ENCODE measurements around the gene PUM2.

The PUM2 gene

DNA sequence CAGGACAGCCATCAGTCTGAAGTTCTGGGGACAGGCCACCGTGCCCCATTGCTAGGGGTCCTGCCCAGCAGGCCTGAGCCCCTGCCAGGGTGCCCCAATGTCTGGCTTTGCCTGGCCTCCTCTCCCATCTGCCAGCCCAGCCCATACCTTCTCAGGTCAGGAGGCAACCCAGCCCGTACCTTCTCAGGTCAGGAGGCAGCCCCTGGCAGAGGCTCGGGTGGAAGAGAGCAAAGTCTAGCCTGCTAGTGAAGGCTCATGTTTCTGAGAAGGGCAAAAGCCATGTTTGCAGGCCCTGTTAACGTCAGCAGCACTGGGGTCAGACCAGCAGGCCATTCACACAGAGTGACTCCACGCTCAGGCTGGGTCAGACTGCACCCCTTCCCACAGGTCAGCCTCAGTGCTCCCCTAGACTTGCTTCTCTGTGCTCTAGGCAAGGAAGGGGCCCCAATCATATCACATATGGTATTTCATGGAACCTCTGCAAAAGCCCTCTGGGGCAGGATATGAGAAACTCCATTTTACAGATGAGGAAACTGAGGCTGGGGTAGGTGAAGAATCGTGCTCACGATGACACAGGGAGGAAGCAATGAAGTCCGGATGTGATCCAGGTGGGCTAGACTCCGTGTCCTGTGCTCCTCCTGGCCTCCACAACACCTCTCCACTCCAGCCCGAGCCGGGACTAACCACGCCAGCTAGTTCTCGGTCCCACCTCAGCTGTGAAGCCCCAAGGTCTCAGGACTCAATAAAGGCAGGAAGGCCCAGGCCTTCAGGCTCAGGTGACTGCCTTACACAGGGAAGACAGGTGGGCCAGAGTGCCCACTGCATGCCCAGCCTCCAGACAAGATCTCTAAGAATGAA lies 135.2 kb downstream of the PUM2 start:
- DNase-seq, result no peak

DNA sequence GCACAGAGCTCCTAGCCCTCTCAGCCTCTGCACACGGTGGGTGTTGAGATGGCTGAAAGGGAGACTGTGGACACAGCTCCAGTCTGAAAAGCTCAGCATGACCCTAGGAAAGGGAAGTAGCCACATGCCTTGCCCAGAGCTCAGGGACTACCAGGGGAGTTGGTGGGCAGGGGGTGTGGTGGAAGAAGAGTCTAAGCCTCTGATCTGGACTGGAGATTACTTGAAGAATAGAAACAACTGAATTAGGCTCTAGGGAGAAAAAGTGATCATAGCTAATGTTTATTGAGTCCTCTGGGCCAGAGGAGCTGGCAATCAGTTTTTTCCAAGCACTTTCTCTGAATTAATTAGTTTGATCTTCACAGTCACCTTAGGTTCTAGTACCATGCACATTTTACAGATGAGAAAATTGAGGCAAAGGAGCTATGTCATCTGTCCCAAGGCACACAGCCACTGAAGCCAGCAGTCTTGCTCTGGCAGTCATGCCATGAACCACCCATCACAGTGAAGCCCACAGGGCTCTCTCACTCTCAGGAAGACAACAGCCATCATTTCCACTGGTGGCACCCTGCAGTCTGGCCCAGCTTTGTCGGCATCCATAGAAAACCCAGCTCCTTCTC lies 136.0 kb downstream of the PUM2 start:
- DNase-seq, result no peak

DNA sequence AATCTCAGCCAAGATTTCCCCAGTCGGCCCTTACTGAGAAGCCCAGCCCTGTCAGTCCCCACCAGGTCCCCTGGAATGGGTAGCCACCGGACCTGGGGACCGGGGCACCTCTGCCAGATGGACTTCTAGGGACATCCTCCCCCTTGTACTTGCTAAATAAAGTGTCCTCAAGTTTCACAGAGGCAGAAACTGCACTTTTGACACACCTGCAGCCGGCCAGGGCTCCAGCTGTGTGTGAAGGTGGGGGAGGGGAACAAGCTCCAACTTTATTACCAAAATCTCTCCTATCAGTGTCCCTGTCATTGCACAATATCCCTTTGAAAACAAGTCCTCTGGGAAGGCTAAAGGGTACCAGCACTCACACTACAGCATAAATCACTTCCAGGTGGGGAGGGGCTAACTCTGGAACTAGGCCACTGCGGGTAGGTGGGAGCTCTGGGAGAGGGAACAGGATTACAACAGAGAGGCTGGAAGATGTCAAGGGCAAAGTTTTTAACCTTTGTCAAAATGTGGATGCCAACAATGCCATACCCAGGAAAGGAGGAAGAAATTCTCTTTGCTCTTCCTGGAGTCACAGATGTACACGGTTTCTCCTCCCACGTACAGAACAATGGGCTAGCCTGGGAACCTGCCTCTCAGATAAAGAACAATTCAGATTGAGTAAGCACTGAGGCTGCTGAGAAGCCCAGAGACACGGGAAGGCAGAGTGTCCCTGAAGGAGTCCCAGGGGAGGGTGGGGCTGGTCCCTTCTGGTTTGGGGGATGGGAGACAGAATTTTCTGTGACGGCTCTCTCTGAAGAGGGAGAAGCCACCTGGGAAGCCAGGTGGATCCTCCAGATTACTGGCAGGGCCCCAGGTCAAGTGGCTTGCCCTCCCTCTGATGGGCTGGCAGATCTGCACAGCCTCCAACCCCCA lies 136.7 kb downstream of the PUM2 start:
- DNase-seq, result no peak

DNA sequence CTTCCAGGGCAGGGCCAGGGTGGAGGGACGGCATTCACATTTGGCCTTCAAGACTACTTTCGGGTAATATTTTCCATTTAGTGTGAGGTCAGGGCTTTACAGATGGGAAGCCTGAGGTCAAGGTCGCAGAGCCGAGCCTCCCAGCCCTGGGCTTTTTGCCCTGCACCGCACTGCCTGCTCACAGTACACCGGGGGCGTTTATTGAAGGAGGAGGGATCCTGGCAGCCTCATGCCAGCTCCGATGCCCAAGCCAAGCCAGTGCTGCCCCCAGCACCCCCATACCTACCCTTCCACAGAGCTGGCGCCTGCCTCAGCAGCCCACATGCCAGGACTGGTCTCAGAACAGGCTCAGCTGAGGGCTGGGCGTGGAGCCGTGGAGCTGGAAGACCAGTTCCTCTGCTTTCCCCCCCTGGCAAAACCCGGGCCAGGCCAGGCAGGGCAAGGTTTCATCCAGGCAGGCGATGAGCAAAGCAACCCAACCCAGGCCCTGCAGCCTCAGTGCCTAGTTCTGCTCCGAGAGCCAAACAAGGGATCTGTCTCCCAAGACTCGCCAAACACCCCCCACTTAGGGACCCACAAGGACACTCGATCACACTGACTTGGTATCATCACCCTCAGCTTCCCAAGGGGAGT lies 137.7 kb downstream of the PUM2 start:
- no peak for DNase-seq

DNA sequence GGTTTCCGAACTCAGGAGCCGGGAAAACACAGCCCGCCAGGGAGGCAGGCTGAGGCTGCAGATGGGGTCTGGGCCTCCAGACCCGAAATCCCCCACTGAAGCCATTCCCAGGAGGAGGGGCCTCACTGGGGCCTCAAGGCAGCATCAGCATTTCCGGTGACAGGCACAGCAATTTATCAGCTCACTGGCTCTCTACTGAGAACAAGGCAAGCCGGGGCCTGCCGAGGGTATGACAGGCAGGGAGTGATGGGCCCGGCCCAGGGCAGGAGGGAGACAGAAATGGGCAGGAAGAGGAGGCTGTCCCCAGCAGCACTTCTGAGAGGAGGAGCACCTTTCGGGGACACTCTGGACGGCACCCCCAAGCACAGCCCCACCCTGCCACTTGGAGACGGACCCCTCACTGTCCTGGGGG lies 138.2 kb downstream of the PUM2 start:
- DNase-seq, result no peak

DNA sequence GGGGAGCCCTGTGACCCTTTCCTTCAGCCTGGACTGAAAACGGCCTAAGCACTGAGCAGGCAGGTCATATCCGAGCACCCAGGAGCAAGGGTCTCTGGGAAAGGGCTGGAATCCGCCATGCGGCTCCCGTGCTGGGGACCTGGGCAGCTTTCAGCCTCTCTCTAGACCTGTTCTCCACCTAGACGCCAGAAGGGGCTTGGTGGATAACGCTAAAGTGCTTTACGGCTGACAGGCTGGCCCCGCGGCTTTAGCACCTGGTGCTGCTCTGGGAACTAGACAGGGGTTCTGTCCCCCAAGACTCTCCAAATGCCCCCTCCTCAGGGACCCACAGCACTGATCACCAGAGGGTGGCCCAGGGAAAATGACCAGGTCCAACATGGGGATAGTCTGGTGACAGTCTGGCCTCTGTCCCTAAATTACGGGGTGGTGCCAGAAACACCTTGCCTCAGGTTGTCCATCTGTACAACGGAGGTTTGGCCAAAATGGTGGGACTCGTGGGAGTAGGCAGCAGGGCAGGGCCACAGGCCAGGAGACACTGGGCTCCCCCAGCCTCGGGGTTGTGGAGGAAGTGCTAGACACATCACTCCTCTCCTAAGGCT lies 138.7 kb downstream of the PUM2 start:
- no peak for DNase-seq

DNA sequence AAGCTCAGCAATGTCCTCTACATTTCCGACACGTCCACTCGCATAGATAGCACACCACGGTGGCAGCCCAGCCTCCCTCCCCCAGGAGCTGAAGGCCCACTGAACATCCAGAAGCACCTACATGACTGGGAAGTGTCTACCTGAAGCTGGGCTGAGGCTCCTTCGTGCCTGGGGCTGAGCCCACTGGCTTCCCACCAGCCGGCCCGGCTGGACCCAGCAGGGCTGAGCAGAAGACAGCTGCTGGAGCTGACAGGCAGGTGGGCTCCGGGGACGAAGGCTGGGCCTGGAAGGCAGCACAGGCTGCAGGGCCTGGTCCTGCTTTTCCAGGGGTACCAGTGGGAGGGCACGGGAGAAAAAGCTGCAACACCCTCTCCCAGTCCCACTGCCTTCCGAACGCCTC lies 139.2 kb downstream of the PUM2 start:
- DNase-seq, result no peak

DNA sequence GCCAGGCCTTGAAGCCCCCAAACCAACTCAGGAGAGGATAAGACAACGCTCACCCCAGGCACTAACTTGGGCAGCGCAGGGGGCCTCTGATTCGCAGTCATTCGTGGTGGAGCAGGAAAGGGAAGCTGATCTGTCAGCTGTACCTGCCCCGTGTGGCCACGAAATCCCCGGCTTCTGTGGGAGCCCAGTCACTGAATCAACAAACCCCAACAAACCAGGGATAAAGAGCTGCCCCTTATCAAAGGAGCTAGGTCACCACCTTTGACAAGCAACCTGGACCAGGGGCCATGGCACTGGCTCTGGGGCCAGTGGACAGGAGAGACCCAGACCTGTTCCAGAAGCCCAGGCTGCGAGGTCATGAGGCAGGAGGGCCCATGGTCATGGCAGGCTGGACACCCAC lies 140.2 kb downstream of the PUM2 start:
- no peak for DNase-seq

DNA sequence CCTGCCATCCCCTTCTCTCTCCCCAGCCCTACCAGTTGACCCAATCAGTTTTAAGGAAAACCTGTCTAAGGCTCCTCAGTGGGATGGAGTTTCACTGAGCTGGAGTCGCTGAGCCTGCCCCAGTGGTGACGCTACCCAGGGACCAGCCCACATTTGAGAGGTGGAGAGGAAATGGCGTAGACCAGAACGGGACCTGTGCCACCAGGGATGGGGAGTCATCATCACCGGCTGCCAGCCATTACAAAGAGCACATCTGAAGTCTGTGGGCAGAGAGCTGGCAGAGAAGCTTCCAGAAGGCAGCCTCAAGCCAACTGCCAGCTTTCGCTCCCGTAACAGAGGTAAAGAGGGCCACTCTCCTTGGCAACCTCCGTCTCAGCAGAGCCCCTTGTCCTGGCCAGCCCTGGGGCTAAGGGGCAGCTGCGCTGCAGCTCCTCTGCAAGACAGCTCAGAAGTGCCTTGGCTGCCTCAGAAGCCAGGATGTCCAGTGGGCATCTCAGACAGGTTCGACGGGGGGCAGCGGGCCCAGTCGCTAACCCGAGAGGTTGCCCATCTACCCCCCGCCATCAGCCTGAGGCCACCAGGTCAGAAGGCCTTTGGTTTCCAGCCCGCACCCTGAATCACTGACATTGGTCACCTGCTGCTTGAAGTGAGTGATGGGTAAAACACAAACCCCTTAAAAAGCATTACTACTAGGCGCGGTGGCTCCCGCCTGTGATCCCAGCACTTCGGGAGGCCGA lies 141.1 kb downstream of the PUM2 start:
- no peak for DNase-seq

DNA sequence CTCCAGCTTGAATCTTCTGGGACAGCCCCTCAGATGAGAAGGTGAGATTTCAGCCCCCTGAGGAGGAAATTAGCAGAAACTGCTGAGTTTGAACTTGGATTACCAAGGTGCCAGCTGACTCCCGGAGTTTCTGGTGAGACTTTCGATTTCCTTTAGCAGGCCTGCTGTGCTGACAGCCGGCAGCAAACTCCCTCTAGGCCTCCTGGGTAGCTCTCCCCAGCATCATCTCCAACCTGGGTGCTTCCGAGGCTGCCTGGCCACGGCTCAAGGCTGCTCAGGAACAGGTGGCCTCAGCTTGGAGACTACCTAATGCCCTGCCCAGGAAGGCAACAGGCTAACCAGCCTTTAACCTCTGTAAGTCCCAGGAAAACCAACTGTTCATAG lies 142.2 kb downstream of the PUM2 start:
- no peak for DNase-seq

DNA sequence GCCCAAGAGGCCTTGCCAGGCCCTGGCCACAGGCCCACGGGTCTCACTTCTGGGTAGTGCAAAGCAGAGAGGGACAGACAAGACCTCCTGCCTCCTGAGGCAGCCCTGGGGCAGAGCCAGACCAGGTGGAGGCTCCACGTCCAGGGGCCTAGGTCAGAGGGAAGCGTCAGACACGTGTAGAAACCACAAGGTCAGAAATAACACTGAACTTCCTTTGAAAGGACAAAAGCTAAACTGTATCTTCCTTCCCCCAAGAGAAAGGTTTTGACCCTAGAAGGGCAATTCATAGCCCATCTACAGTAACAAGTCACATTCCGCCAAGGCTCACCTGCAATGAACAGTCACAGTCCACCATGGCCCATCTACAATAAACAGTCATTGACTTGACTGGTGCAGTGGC lies 143.6 kb downstream of the PUM2 start:
- DNase-seq, result no peak

DNA sequence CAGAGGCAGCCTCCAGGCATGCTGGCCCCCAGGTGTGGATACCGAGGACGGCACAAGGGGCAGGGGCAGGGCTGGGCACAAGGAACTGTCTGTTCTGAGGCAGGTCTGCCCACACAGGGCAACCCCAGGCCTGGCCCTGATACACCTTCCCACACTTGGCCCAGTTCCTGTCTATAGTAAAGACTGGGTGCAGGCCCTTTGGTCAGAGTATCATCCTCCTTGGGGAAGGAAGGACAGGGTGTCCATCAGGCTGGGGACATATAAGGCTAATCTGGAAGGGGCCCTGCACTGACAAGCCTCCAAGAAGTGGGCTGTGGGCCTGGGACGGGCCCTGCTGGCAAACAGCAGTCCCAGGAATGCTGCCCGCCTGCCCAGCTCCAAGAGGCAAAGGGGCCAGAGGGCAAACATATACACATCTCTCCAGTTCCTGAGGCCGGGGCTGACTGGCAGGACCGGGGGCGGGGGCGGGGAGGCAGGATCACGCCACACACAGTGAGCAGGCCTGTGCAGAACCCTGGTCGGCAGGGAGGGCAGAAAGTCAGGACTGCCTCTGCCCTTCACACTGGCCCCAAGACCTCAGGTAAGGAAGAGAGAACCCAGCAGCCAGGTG lies 144.6 kb downstream of the PUM2 start:
- DNase-seq, result no peak

DNA sequence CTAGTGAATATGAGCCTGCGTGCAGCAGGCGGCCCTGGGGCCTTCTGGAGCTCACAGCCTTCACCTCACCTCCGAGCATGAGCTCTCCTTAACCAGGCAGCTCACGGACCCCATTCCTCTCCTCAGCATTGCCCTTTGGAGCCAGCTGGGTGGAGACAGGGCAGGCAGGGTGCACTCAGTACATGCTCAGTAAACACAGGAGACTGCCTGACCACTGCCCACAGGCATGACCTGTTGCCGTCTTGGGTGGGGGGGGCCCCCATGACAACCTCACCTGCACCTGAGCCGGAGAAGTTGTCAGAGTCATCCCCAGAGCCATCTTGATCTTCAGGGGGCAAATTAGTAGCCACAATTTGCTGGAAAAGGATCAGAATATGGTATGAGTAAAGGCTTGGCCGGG lies 145.6 kb downstream of the PUM2 start:
- no peak for DNase-seq

DNA sequence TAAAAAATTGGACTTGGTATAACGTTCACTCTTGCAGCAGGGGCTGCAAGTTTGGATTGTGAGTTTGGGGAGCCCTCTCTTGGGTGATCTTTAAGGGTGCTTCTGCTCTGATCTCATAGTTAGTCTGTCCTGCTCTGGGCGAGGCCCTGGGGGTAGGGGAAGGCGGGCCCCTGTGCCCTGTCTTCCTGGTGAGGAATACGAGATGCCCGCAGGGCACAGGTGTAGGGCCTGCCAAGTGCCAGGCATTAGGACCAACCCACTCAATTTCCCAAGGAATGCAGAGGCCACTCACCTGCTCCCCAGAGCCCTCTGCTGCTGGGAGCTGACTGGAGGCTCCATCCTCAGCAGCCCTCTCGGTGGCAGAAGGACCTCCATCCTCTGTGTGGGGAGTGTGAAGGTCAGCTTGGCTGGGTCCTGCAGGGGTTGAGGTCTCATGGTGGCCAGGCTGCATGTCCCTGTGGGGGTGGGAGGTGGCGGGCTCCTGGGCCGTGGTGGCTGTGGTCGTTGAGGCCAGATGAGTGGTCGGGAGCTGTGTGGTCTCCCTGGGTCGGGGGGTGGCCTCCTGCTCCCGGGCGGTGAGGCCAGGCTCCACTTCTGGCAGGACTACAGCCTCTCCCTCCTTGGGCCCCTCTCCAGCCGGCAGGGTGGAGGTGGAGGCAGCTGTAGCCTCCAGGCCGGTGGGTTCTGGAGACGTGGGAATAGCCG lies 147.0 kb downstream of the PUM2 start:
- no peak for DNase-seq

DNA sequence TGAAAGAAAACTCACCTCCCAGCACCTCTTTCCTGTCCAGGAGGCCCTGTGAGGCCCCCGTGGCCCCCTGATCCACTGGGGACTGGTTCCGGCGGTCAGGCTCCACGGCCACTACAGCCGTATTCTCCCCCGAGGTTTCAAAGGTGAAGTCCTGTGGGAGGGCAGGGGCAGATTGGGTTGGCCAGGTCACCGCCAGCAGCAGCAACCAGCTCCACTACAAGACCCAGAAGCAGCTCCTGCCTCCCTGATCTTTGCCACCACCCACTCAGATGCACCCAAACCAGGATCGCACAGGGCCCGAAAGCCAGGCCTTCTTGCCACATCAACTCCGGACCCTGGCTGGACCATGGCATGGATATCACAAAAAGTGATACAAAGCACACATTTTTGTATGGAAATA lies 147.6 kb downstream of the PUM2 start:
- DNase-seq, result no peak

DNA sequence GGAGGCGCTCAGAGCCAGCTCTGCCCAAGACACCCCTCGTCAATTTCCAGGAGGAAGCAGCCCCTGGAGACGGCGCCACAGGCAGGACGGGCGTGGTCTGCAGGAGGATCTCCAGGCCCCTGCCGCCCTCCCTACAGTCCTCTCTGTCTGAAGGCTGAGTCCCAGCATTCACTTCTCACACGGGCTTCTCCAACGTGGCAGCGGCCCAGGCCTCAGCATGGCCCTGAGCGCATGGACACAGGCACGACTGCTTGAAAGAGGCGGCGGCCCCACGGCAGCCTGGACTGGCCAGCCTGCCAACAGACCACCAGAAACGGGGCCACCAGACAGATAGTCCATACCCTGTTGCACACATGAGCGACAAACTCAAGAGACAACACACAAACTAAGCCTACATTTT lies 149.0 kb downstream of the PUM2 start:
- no peak for DNase-seq

DNA sequence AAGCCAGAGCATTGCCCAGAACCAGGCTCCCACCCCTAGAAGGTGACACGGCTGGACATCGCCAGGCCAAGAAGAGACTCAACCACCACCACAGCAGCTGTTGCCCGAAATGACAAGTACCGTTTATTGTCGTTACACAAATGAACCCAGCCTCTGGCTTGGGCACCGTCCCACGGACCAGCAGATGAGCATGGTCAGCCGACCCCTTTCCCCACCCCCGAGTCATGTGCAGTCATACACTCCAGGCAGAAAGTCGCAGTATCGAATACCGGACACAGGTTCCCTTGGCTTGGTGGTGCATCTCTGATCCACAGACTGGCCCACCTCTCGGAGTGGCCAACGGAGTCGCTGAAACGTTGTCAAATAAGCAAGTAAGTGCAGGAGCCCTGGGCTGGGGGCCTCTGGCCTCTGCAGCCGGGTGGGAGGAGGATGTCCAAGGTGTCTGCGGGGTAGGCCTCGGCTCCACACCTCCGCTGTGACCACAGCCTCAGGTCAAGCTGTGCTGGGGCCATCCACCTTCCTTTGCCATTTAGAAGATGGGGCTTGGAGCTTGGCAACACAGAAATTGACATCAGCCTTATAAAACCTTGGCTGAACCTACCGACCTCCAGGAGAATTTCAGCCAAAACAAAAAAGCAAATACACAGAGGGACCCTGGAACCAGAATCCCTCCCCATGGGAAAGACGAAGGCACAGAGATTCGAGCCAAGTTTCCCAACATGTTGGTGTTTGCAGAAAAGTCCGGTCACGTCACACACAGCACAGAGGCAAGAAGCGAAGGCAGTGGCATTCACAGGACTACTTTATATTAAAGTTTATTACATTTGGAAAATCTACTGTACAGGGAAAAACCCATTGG lies 149.7 kb downstream of the PUM2 start:
- DNase-seq, result no peak

DNA sequence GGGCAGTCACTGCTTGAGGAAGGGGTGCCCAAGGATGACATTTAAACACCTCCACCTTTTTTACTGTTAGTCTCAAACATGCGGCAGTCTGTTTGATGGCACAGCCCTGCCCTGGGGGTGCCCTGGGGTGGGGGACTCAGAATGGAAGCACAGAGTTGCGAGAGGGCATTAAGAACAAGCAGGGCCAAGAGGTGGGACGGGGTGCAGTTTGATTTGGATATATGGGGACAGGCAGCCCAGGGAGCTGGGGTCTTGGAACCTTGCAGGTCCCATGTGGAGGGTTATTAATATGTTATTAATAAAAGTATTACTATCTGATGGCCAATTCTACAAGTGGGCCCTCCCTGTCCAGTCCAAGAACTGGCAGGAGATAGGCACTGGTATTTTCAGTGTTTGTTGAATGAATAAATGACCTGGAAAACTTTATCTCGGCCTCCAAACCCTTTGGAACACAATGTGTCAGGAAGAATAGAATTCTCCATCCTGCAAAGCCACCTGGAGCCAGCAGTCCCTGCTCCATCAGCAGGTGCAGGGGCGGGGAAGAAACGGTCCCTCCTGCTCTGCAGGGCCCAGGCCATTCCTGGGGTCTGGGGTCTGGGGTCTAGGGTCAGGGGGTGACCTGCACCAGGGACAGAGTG lies 150.9 kb downstream of the PUM2 start:
- DNase-seq, result no peak
